ENCODE measurements around the gene FAM174C. TPM values are rescaled to one million over a fixed set of nuclear protein-coding genes. Genes with fewer than 3 reads are reported as not detected.

The FAM174C gene
- total and polyA plus RNA-seq, 2 of the 8 experiments (the other 6 are each of a cell fraction or from before 2014, with no cell fraction given), result 44.5 to 125 TPM

- no peak overlapping the region for H2AFZ ChIP-seq (ENCODE audit: low read length)
- no peak overlapping the region for H4K8ac ChIP-seq (ENCODE audit: extremely low read depth, insufficient read depth, low read length)
- no peaks in the 10 kb centered on the region for H3K23me2 ChIP-seq (ENCODE audit: low read depth, low read length)
- H2BK20ac ChIP-seq (ENCODE audit: low read length), result no peak overlapping the region
- H3K27me3 ChIP-seq (replicated peaks in 1 of 4; ENCODE audit: control insufficient read depth in 3 of 4, extremely low read depth in 1 of 4, insufficient read depth in 3 of 4, low read length in 3 of 4), result peaks cover 0 to 12% (median 5%) of the 10 kb centered on the region in 4 experiments; a peak in 5 of 7 replicates
- no peak overlapping the region for H3K18ac ChIP-seq (ENCODE audit: extremely low read depth, low read length)
- H4K20me1 ChIP-seq (replicated peaks in 1 of 2; ENCODE audit: control insufficient read depth in 1 of 2, insufficient read depth in 2 of 2, low read length in 2 of 2), result no peaks in the 10 kb centered on the region
- H3K4me2 ChIP-seq (ENCODE audit: insufficient read depth in 1 of 2, low read depth in 2 of 2, low read length in 2 of 2), result no peak overlapping the region
- no peak overlapping the region for H3K4ac ChIP-seq (replicated peaks; ENCODE audit: insufficient read length, low read depth, low read length)
- no peak overlapping the region for H2BK12ac ChIP-seq (ENCODE audit: low read depth, low read length)
- no peaks in the 10 kb centered on the region for H3K79me2 ChIP-seq (ENCODE audit: control insufficient read depth in 1 of 2, insufficient read depth in 2 of 2, low read length in 2 of 2)
- H3K23ac ChIP-seq (ENCODE audit: insufficient read length), result no peak overlapping the region
- ChIA-PET POLR2A (ENCODE audit: partially characterized antibody) (interaction anchor here (0.6 to 4.1 kb wide), 7 partner anchors 9 to 152 kb away, joined by 3 to 15 read pairs (median 5); partner anchors contain the start of genes CIRBP and FAM174C), CTCF (ENCODE audit: partially characterized antibody) (interaction anchor here (0.6 to 4.0 kb wide), 19 partner anchors 10 to 592 kb away, joined by 3 to 24 read pairs (median 4); no protein-coding TSS in a partner anchor)
- FAIRE-seq (no peak), DNase-seq (ENCODE audit: low read depth in 1 of 2, low spot score in 2 of 2) (peak in 1 of 2 experiments; percentile 17)
- H3K36me3 ChIP-seq (ENCODE audit: control insufficient read depth in 2 of 4, insufficient read depth in 4 of 4, low read length in 3 of 4), result no peaks in the 10 kb centered on the region
- H3K27ac ChIP-seq (ENCODE audit: low read depth, low read length), result no peak overlapping the region
- H2BK15ac ChIP-seq (ENCODE audit: low read length), result no peak overlapping the region
- H3K9me3 ChIP-seq (ENCODE audit: insufficient read depth in 2 of 2, low read depth in 1 of 2, low read length in 1 of 2), result no peaks in the 10 kb centered on the region
- no peaks in the 10 kb centered on the region for H3K79me1 ChIP-seq (ENCODE audit: low read depth, low read length)
- no peak overlapping the region for H2AK5ac ChIP-seq (ENCODE audit: low read depth, low read length)
- no peak overlapping the region for H4K5ac ChIP-seq (ENCODE audit: insufficient read length, low read depth, low read length)
- H3K9ac ChIP-seq (replicated peaks in 1 of 4; ENCODE audit: extremely low read depth in 1 of 4, low read depth in 3 of 4, low read length in 3 of 4), result no peak overlapping the region
- H3K56ac ChIP-seq (replicated peaks; ENCODE audit: insufficient read length, low read depth, low read length), result no peak overlapping the region
- no peak overlapping the region for H4K91ac ChIP-seq (replicated peaks; ENCODE audit: insufficient read length, low read length)
- H3K4me3 ChIP-seq (ENCODE audit: extremely low read depth in 1 of 4, insufficient read depth in 2 of 4, low read depth in 3 of 4, low read length in 4 of 4), result no peak overlapping the region
- H2BK120ac ChIP-seq (replicated peaks; ENCODE audit: low read depth, low read length), result no peak overlapping the region
- H3K14ac ChIP-seq (ENCODE audit: insufficient read length), result no peak overlapping the region
- WGBS, 2 experiments (ENCODE audit: extremely low coverage in 1 of 2, insufficient coverage in 1 of 2, insufficient read length in 1 of 2, insufficient replicate concordance in 2 of 2, low coverage in 1 of 2, low lambda C conversion rate in 2 of 2, missing lambda C conversion rate in 1 of 2), result 88% methylated on average over 32 of the region's 32 CpGs; no CpG with 5 or more reads in 1 of the 2 experiments
- H2BK5ac ChIP-seq (ENCODE audit: low read depth, low read length), result no peak overlapping the region
- peaks cover 0 to 5% (median 0%) of the 10 kb centered on the region in 4 experiments; a peak in 3 of 7 replicates for H3K4me1 ChIP-seq (replicated peaks in 1 of 4; ENCODE audit: control insufficient read depth in 3 of 4, insufficient read depth in 4 of 4, low read length in 3 of 4)
- no peak for TF ChIP-seq USF2 (IDR thresholded peaks at IDR 0.05; ENCODE audit: low read length)
- no peak for TF ChIP-seq BRCA1 (IDR thresholded peaks at IDR 0.05; ENCODE audit: low read depth, low read length)
- TF ChIP-seq GTF2F1 (IDR thresholded peaks at IDR 0.05; ENCODE audit: borderline replicate concordance, low read depth, low read length), result no peak
- TF ChIP-seq BACH1 (IDR thresholded peaks at IDR 0.05; ENCODE audit: low read length), result no peak
- no peak for TF ChIP-seq RFX5 (IDR thresholded peaks at IDR 0.05; ENCODE audit: borderline replicate concordance, low read depth, low read length)
- no peak for TF ChIP-seq ATF3 (IDR thresholded peaks at IDR 0.05; ENCODE audit: insufficient read depth, low read depth, low read length)
- no peak for TF ChIP-seq RAD21 (IDR thresholded peaks at IDR 0.05 in 1 of 2, conservative IDR thresholded peaks at IDR 0.05 in 1 of 2; ENCODE audit: low read depth in 2 of 2, low read length in 2 of 2)
- no peak for TF ChIP-seq JUND (IDR thresholded peaks at IDR 0.05; ENCODE audit: low read length)
- TF ChIP-seq RBBP5 (IDR thresholded peaks at IDR 0.05; ENCODE audit: borderline replicate concordance, low read depth, low read length), result no peak
Measured at GRCh38 chr19:1313695-1314613, 38.6 kb downstream of the FAM174C start.

Data from H1 (cell line).